Measurements from ENCODE around the gene HYAL2.
"Not testable (repeated sequence)": the region's sequence is repeated elsewhere in the genome, so short reads cannot be mapped to it uniquely, and the experiment has no call there.

GRCh38 chr3:50312041-50312440 is 10.5 kb downstream of the HYAL2 start:
- not testable (repeated sequence) for TF ChIP-seq ZNF530 (tag by site-specific recombination; IDR thresholded peaks at IDR 0.05; ENCODE audit: low read depth); TCF7L2 (IDR thresholded peaks at IDR 0.05; ENCODE audit: borderline replicate concordance, low read depth, low read length); SP2 (tag by site-specific recombination; IDR thresholded peaks at IDR 0.05); REST (tag by site-specific recombination; IDR thresholded peaks at IDR 0.05); ZSCAN23 (tag by site-specific recombination; IDR thresholded peaks at IDR 0.05); ZNF677 (tag by site-specific recombination; IDR thresholded peaks at IDR 0.05); ZNF785 (tag by site-specific recombination; IDR thresholded peaks at IDR 0.05); ZNF398 (tag by site-specific recombination; IDR thresholded peaks at IDR 0.05); CTCF (tag by site-specific recombination; IDR thresholded peaks at IDR 0.05); ZNF292 (tag by site-specific recombination; IDR thresholded peaks at IDR 0.05; ENCODE audit: borderline replicate concordance, low read depth); ZNF23 (tag by site-specific recombination; IDR thresholded peaks at IDR 0.05; ENCODE audit: borderline replicate concordance); ZNF274 (IDR thresholded peaks at IDR 0.05; ENCODE audit: low read length); ZNF274 (tag by site-specific recombination; IDR thresholded peaks at IDR 0.05; ENCODE audit: borderline replicate concordance)
